Measurements from ENCODE around the gene ZNF275. TPM values are rescaled to one million over a fixed set of nuclear protein-coding genes. Genes with fewer than 3 reads are reported as not detected.
"Not testable (repeated sequence)": the region's sequence is repeated elsewhere in the genome, so short reads cannot be mapped to it uniquely, and the experiment has no call there.

The ZNF275 gene
- total RNA-seq, 2 donors from 2014 or later: 16.3 to 58.6 TPM

- no peaks in the 10 kb centered on the region for H3K4me1 ChIP-seq (replicated peaks)
- DNase-seq (ENCODE audit: low spot score): no peak
- TF ChIP-seq POLR2A (IDR thresholded peaks at IDR 0.05): no peak
- no peak for TF ChIP-seq POLR2AphosphoS5 (IDR thresholded peaks at IDR 0.05)
- TF ChIP-seq CTCF (IDR thresholded peaks at IDR 0.05): no peak
- 62% methylated on average over 5 of the region's 5 CpGs for WGBS
- no peaks in the 10 kb centered on the region for H3K9me3 ChIP-seq
- H3K27me3 ChIP-seq (replicated peaks; ENCODE audit: insufficient read depth): no peaks in the 10 kb centered on the region
- no peaks in the 10 kb centered on the region for H3K36me3 ChIP-seq
- intact Hi-C loops (cut with DNase I): no loop called here
- H3K4me3 ChIP-seq: no peak overlapping the region
- H3K27ac ChIP-seq: no peak overlapping the region
Observed at GRCh38 chrX:153386097-153386496, 52.1 kb downstream of the ZNF275 start.

- DNase-seq (ENCODE audit: low spot score): no peak
- H3K27me3 ChIP-seq (replicated peaks; ENCODE audit: insufficient read depth): no peaks in the 10 kb centered on the region
- no peak overlapping the region for H3K4me3 ChIP-seq
- intact Hi-C loops (cut with DNase I): no loop called here
- WGBS: 77% methylated on average over 5 of the region's 5 CpGs
- TF ChIP-seq POLR2A (IDR thresholded peaks at IDR 0.05) (no peak), POLR2AphosphoS5 (IDR thresholded peaks at IDR 0.05) (no peak), CTCF (IDR thresholded peaks at IDR 0.05) (no peak)
- no peak overlapping the region for H3K27ac ChIP-seq
- no peaks in the 10 kb centered on the region for H3K9me3 ChIP-seq
- H3K4me1 ChIP-seq (replicated peaks): no peaks in the 10 kb centered on the region
- H3K36me3 ChIP-seq: no peaks in the 10 kb centered on the region
Observed at GRCh38 chrX:153387345-153387744, 53.4 kb downstream of the ZNF275 start.

- Histone ChIP-seq H3K27me3 (replicated peaks; ENCODE audit: insufficient read depth) (no peaks in the 10 kb centered on the region), H3K9me3 (no peaks in the 10 kb centered on the region), H3K27ac (no peak overlapping the region), H3K4me1 (replicated peaks) (no peaks in the 10 kb centered on the region), H3K4me3 (no peak overlapping the region), H3K36me3 (no peaks in the 10 kb centered on the region)
- DNase-seq (ENCODE audit: low spot score): no peak
- 86% methylated on average over 3 of the region's 10 CpGs for WGBS
- no peak for TF ChIP-seq CTCF (IDR thresholded peaks at IDR 0.05)
- no peak for TF ChIP-seq POLR2AphosphoS5 (IDR thresholded peaks at IDR 0.05)
- TF ChIP-seq POLR2A (IDR thresholded peaks at IDR 0.05): no peak
- intact Hi-C loops (cut with DNase I): no loop called here
Observed at GRCh38 chrX:153387987-153388721, 54.2 kb downstream of the ZNF275 start.

GRCh38 chrX:153388722-153389459, 54.9 kb downstream of the ZNF275 start:
- H3K9me3 ChIP-seq: no peaks in the 10 kb centered on the region
- no peaks in the 10 kb centered on the region for H3K4me1 ChIP-seq (replicated peaks)
- WGBS: 81% methylated on average over 9 of the region's 14 CpGs
- no peaks in the 10 kb centered on the region for H3K36me3 ChIP-seq
- H3K27ac ChIP-seq: no peak overlapping the region
- DNase-seq (ENCODE audit: low spot score): no peak
- TF ChIP-seq CTCF (IDR thresholded peaks at IDR 0.05) (no peak), POLR2A (IDR thresholded peaks at IDR 0.05) (no peak), POLR2AphosphoS5 (IDR thresholded peaks at IDR 0.05) (no peak)
- H3K4me3 ChIP-seq: no peak overlapping the region
- intact Hi-C loops (cut with DNase I): no loop called here
- no peaks in the 10 kb centered on the region for H3K27me3 ChIP-seq (replicated peaks; ENCODE audit: insufficient read depth)

- H3K9me3 ChIP-seq; H3K4me3 ChIP-seq; H3K27me3 ChIP-seq (replicated peaks; ENCODE audit: insufficient read depth); H3K27ac ChIP-seq; DNase-seq (ENCODE audit: low spot score); H3K36me3 ChIP-seq; intact Hi-C loops (cut with DNase I); H3K4me1 ChIP-seq (replicated peaks): not testable (repeated sequence)
- 91% methylated on average over 6 of the region's 6 CpGs for WGBS
Observed at GRCh38 chrX:153389460-153389768, 55.5 kb downstream of the ZNF275 start.
